ENCODE results near the gene ADD2.

Gene ADD2

DNA sequence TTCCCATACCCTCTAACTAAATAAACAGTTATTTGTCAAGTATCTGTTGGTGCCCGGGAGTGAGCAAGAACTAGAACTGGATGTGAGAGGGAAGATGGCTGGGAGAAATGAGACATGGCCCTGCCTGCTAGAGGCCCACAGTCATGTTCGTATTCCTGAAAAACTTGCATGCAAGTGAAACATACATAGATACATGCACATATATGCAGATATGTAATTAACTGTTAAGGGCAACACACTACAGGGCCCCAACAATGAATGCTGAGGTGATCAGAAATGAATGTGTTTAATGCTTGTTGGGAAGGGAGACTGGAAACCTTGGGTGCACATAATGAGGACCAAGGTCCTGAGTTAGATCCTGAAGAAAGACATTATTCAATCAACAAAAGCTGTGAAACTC is 49.8 kb downstream of the ADD2 start:
- no peak for DNase-seq

DNA sequence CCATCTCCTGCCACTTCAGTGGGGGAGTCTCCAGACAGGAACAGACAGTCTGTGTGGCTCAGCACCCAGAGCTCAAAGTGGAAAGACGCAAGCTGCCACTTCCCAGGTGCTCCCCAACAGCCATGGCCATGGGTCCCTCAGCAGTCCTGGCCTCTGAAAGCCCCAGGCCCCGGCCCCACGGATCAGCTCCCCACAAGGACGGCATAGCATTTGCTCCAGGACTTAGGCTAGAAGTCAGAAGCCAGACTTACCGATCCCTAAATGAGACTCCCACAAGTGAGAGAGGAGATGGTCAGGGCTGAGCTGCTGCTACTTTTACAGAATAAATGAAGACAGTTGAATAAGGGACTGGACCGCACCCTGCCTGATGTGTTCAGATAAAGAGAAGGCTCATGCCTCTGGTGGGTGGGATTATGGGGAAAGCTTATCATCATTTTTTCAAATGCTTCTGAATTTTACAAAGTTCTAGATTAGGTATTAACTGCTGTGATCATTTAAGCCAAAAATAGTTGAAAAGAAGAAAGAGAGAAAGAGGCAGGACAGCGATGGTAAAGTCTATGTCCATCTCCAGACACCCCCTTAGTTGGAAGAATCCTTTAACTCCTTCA is 50.5 kb downstream of the ADD2 start:
- no peak for DNase-seq

DNA sequence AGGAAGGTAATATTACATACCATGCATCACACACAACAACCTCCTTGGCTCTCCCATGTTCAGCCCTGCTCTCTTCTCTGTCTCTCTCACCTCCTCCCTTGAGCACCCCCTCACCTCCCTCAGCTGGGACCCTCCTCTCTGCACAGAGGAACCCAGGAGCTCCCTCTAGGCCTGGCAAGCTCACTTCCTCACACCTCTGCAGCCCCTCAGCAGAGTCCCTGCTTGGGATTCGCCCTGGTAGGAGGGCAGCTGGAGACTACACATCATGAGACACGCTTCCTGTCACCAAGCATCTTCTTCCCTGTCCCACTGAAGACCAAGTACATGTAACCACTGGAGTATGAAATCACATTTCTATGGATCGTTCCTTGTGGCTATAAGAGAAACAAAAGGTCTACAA is 51.0 kb downstream of the ADD2 start:
- no peak for DNase-seq

DNA sequence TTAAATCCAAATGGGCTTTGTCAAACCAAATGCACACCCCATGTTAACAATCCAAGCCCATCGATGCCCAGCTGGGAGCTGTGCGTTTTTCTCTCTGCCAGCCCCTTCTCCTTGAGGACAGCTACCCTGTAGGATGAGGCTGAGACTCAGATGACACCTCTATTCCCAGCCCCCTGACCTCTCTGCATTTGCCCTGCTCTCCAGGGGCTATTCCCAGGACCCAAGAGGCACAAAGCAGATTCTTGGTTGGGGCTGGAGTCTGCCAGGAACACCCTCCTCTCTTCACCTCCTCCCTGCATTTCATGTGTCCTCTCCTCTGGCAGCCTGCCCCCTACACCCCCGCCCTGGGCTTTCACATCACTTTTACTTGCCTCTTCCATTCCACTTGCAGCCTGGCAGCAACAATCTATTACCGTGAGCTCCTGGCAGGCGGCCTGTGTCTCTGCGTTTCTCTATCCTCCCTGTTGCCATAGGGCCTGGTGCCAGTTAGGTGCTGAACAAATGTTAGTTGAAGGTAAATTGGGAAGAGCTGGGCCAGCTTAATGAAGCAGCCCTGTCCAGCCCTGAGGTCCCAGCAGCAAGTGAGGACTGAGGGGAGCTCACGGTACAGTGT is 51.8 kb downstream of the ADD2 start:
- no peak for DNase-seq

DNA sequence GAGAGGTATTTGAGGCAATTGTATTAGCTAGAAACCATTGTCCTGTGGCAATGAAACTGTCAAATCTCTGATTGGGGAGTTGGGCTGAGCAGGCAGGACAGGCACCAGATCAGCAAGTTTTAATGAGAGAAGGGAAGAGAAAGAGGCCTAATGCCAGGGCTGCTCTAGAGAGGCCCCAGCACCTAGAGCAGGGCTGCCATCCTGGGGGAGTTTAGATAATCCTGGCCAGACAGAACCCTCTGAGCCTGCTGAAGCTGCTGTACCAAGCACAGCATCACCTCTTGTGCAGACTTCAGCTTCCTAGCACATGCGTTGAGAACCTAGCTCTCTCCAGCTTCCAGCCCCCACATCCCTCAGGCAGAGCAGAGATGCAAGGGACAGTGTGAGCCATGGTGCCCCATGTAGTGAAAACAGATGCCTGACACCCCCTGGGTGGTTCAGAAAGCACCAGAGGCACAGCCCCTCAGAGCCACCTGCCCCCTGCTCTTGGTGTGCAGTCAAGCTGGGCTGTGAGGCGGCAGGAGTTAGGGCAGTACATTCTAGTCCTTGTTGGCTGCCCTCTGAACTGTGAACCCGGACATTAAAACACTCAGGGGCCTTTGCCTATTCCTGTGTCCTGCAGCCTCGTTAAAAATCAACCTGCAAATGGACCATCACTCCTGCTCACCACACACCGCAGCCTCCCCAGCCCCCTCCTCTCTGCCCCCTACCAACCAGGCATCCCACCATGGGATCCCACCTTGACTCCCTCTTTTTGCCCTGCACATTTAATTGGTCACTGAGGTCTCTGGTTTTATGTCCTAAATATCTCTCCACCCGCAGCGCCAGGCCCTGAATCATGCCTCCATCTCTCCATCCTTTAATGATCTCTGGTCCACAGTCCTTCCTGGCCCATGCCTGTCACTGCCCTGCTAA is 52.7 kb downstream of the ADD2 start:
- DNase-seq = no peak

DNA sequence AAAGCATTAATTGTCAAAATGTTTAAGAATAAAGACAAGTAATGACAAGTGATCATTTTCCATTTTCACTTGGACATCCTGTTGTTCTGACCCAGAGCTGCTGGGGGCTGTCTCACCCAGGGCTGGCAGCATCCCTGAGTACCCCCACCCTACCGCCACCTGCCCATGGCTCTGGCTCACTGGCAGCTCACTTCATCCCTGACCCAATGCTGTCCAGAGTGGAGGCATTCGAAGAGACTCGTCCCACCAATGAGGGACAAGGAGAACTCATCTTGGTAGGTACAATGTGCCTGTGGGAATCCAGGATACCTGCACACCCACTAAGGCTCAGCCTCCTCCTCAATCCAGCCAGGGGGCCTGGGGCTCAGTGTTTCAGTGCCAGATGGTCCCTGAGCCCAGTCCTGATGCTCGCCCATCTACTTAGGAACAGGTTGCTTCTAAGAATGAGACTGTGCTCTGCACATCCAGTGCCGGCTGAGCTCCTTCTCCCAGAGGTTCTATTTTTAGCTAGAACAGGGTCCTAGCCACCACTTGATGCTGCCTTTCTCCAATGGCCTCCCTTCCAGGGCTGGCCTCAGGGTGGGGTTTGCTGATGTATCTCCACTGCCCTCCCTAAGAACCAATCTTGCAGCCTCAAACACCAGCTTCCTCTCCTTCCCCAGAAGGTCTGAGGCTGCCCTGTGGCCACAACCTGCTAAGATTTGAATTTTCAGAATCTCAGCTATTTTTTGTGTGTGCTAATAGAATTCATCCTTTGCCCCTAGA is 53.7 kb downstream of the ADD2 start:
- no peak for DNase-seq

DNA sequence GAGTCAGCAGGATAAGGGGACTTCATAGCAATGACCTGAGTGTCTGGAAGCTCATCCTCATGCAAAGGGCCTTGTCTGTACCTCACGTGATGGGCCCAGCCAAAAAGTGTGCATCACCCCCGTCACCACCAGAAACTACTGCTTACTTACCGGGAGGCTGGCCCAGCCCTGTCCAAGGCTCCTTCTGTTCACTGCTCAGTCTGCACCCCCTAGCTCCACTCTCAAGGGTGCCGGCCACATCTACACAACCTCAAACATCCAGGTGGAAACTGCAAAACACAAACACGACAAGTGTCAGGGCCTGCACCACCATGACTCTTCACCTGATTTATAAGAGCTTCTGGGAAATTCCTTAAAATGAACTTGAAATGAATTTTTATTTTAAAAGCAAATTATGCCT is 55.1 kb downstream of the ADD2 start:
- DNase-seq = no peak

DNA sequence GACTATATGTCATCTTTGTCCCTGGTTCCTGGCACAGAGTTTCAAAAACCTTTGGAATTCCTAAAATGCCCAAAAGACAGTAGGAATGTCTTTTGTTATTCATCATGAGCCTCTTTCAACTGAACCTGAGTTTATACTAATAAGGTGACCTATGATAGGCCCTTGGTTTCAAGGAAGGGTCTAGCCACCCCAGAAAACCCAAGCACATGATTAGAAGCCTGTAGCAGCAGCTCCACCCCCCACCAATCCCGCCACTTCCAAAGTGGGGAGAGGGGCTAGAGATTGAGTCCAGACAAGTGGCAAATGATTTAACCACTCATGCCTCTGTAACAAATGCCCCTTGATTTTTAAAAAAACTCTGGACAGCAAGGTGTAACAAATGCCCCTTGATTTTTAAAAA is 56.8 kb downstream of the ADD2 start:
- DNase-seq = no peak

DNA sequence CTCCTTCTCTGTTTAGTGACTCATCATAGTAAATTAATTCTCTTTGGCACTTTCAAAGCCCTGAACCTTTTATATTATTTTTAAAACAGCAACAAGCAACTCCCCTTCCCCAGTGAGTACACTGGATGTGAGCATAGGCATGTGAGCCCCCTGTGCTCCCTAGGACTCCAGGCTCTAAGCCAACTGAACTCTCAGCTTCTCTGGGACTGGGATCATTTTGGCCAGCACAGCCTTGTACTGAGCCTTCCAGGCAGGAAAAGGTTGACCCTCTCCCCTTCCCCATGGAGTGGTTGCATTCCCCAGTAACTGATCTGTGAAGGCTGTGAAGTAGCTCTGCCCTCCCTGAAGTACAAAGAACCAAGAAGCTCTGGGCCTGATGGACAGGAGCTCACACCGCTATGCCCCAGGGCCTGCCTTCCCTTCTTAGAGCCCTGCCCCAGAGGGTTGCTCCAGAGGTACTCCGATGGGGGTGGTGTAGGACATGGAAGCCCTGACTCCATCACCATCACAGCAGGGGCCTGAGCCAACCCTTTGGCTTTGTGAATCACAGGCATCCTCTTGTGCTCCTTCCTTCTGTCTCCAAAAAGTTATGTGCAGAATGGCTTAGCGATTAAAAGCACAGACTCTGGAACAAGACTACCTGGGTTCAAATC is 57.8 kb downstream of the ADD2 start:
- DNase-seq = no peak

DNA sequence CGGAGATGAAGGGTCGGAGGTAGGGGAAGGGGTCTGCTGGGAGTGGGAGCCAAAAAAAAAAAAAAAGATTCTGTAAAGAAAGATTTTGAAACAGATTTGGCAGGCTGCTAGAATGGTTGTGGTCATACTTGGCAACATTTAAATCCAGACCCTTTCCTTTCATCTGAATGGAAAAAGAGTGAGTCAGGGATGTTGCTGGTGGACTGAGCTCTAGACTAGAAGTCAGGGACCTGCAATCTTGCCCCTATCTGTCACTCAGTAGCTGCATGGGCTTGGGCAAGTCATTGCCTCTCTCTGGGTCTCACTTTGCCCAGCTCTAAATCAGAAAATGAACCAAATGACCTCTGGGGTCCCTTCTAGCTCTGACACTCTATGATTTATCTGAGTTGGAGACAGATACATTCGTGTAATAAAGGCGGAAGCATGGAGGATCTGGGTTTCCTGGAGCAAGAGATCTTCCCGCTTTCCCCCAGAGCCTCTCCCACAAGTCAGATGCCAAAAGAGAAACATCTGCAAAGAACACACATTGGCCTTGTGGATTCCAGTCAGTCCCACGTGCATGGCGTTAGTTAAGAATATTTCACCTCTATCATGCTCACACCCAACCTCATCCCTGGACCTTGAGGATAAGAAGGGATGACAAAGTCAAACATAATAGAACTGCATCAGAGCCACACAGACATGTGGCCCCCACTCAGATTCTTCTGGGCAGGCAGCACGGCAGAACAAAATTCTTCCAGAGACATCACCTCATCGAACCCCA is 58.5 kb downstream of the ADD2 start:
- DNase-seq = no peak

DNA sequence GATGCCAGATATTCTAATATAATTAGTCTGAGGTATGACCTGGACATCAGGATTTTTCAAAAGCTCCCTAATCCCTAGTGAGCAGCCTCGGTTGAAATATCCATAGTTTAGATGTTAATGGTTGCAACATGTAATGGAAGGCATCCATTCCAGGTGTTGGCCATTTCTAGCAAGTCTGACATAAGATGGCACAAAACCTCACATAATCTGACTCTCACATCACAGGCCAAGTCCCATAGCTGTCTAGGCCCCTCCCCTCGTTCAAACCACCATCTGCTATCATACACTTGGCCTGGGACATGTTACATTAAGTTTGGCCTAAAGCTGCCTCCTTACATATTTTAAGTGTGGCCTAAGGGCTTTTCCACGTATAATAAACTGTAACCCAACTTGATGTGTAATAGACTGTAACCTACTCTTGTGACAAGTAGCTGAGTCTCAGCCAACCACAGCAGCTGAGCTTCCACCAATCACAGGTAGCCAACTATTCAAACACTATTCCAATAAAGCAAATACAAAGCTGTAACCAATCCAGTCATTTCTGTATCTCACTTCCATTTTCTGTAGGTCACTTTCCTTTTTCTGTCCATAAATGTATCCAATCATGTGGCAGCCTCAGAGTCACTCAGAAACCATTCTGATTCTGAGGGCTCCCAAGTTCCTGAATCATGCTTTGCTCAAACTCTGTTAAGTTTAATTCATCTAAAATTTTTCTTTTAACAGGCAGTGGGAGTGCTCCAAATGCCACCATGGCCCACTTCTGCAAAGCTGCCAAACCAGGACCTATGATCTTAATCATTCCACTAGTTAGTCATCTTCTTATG is 59.4 kb downstream of the ADD2 start:
- DNase-seq = no peak

DNA sequence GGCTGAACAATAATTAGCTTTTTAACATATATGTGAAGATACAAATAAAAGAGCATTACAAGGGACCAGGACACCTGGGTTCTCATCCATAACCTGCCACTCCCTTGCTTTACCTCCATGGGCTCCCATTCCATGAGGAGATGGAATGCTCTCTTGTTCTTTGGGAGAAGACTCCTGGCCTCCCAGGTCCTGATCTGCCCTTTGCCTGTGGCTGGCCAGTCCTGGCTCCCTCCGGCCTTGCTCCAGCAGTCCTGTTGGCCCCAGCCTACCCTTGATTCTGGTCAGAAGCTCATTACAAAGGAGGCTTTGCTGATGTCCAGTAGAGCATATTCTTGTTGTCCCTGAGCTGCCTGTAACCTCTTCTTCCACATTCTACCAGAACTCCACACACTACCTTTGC is 60.3 kb downstream of the ADD2 start:
- no peak for DNase-seq

DNA sequence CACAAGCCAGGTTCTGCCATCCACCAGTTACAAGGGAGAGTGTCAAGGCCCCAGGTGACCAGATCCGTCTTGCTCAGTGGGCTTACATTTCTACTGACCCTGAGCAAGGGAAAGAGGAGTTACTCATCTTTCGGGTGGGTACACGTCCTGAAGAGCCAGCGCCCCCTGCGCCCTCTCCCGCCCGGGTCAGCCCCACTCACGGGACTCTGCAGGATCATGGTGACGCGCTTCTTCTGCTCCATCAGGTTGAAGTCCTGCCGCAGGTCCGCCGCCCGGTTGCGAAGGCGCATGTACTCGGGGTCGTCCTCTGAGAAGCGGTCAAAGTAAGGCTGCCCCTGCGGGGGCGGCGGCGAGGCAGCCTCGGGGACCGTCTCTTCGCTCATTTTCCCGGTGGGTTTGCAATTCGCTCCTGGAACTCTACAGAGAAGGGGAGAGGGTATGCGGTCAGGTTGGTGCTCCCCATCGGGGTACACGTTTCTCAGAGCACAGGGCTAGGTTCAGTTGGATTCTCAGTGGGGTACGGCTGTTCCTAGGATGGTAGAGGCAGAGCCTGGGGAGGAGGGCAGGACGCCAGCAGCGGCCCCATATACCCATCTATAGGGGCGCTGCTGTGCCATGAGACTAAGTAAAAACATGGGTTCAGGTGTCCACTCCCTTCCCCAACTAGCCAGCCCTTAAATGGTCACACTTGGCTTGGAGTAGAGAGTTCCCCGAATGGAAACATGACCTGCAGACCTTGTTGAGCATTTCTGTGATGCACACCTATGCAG is 61.8 kb downstream of the ADD2 start:
- no peak for DNase-seq

DNA sequence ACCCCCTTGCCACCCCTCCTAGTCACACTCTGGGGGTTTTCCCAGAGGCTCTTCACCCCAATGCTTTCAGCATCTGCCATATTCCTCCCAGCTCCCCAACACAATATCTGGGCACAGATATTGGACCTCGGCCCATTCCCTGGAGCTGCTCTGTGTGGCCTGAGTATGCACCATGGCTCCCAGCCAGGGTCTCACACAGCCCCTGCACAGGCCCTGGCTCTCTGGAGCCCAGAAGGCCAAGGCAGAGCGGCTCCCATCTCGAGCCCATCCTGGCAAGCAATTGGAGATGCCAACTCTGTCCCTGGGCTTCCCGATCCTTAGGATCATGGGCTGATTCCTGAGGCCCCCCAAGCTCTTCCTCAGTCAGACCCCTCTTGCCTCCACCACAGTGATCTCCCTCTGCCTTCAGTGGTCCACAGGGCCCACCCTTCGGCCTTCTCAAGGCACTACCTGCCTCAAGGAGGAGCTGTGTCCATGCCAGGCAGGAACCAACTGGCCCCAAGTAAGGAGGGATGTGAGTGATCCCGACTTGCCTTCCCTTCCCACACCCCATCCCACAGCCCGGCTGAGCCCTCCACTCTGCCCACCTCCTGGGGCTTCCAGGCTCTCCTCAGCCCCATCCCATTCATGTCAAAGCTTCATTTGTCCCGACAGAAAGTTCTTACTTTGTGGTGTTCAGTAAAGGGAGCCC is 62.7 kb downstream of the ADD2 start:
- no peak for DNase-seq

DNA sequence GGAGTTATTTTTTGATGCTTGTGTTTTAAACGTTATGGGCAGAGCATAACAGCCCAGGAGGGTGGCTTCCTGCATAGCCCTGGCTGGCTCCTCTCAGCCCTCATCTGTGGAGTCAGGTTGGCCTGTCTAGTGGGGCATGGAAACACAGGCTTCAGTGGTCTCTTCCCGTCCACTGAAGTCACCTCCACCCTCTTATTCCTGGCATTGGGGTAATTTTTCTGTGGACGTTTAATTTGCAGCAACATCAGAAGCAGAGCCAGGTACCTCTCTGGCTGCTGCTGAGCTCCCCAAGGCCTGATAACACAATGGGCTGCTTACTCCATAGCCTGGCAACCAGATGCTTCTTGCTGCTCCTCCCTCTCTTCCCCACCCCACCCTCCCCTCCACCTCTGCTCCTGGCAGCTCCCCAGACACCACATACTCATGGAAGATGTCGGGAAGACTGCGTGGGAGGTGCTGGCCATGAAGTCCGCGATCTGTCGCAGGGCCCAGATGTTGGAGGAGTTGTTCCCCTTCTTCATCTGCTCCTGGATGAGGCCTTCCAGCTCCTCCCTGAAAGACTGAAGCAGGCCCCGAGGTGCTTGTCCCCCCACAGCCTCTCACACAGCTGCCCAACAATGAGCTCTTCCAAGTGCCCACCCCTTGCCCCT is 64.0 kb downstream of the ADD2 start:
- no peak for DNase-seq

DNA sequence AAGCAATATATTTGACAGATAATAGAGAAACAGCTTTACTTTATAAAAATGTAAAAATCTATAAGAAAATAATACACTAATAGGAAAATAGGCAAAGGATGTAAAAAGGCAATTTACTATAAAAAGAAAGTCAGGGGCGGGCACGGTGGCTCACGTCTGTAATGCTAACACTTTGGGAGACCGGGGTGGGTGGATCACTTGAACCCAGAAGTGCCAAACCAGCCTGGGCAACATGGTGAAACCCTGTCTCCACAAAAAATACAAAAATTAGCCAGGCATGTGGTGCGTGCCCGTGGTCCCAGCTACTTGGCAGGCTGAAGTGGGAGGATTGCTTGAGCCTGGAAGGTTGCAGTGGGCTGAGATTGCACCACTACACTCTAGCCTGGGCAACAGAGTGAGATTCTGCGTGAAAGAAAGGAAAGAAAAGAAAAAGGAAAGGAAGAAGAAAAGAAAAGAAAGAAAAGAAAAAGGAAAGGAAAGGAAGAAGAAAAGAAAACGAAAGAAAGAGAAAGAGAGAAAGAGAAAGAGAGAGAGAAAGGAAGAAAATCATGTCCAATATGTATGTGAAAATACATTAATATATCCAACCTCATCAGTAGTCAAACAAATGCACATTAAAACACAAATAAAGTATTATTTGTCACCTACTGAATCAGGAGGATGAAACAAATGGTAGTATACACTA is 65.1 kb downstream of the ADD2 start:
- no peak for DNase-seq

DNA sequence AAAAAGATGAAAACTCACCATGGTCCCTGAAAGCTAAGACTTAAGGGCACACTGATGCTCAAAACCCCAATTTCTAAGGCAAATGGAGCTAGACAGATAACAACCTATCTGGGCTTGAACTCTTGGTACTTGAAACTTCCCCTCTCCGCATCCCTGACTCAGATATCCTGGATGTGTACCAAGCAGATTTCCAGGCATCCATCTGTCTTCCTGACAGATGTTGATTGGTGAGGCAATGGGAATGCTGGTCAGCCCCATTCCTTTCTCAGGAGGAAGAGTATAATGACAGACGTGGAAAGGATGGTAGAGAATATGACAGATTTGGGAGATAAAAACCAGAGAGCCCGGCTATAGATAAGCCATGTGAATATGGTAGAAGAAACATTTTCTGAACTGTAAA is 69.2 kb downstream of the ADD2 start:
- no peak for DNase-seq

DNA sequence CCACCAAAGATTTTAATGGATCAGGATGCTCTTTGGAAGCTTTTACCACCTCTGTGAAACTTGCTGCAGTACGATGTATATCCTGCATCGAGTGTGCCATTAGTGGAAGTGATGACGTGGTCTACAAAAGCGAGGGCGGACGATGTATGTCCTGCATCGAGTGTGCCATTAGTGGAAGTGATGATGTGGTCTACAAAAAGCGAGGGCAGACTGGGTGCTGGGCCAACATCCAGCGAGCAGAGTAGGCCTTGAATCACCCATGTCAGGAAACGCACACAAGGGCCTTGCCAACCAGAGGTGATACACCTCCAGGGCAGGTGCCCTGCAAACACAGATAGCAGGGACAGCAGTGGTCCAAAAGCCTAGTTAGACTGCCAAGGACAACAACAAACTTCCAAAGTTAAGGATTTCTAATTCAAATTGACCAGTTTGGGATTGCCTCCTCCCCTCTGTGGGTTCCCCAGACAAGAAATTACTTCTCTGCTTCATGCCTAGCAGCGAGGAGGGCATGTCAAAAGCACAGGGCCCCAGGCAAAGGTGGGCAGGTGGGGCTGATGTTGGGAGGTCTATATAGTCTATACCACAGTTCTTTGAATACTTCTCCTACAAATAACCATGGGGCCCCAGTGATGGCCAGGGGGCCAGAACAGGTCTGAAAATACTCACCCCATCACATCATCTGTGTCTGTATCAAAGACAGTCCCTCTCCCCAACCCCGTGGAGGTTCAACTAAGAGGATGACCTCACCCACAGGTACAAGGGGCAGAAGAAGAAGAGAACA is 70.2 kb downstream of the ADD2 start:
- no peak for DNase-seq

Measured in activated gamma-delta T cell (primary cell).